GM12872 (cell line): ENCODE results near the gene PDHX.

Experiments
- CTCF ChIP-seq: IDR thresholded peaks from 3 replicates; pipeline ENCODE4 v1.5.1; 2011; ENCODE audit warnings: low read depth, mild to moderate bottlenecking, low read length, moderate library complexity; ENCODE audit not compliant: insufficient read depth

Gene PDHX

GRCh38 chr11:34972366-34972765 is 55.9 kb downstream of the PDHX start:
- TF ChIP-seq CTCF, result no peak

DNA sequence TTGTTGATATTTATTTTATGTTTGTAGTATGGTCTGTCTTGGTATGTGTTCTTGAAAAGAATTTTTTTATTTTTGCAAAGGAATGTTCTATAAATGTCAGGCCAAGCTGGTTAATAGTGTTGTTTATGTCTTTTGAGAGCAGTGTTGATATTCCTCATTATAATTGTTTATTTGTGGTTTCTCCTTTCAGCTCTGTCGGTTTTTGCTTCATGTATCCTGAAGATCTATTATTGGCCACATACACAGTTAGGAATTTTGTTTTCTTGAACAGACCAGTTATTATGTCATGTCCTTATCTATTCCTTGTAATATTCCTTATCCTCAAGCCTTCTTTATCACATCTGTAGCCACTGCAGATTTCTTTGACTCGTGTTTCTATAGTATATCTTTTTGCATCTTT is 56.5 kb downstream of the PDHX start:
- TF ChIP-seq CTCF, result no peak

- no peak for TF ChIP-seq CTCF
These were observed 59.1 kb downstream of the PDHX start for GRCh38 chr11:34975482-34975881.

DNA sequence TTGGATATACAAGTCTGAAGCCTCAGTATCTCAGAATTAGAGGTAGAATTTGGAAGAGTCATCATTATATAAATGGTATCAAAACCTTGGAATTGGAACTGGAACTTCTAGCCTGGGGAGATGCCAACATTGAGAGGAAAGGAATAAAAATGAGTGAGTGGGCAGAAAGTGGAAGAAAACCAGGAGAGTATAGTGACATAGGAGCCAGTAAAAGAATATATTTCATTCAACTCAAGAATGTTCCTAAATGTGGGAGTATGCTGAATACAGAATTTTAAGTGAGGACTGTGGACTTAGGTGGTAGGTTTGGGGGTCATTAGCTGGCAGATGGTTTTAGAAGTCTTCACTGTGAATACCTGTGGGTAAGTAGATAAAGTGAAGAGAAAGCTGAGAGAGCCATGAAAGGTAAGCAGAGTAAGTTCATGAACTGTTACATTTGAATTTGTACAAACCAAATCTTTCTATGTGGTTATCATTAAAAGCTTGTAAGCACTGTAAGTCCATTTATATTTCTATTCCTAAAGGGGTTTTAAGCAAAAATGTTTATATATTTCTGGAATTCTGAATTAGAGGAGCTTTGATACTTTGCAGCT is 60.2 kb downstream of the PDHX start:
- TF ChIP-seq CTCF, result no peak

GRCh38 chr11:34977089-34977912 is 60.9 kb downstream of the PDHX start:
- no peak for TF ChIP-seq CTCF

- no peak for TF ChIP-seq CTCF
These were observed 62.1 kb downstream of the PDHX start for GRCh38 chr11:34978236-34979191.

DNA sequence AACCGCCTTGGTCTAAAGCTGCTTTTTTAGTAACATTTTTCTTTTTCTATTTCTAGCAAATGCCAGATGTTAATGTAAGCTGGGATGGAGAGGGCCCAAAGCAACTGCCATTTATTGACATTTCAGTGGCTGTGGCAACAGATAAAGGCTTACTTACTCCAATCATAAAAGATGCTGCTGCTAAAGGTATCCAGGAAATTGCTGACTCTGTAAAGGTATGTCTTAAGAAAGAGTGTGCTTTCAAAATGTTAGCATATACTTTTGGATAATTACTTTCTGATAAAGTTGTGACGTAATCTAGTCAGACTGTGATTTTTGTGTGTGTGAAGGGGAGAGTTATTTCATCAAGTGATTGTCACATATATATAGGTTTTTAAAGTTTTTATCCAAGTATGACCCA is 68.1 kb downstream of the PDHX start:
- no peak for TF ChIP-seq CTCF
